Neural progenitor cell (in vitro differentiated cells): ENCODE results near the gene IL15.

Experiments
- CTCF ChIP-seq: fragments of 200-600 bp; sonication (generic); IDR thresholded peaks from 2 replicates; pipeline ENCODE4 v1.5.1; 2017; ENCODE audit warnings: antibody characterized with exemption, mild to moderate bottlenecking
- EZH2 ChIP-seq: fragments of 200-600 bp; sonication (generic); IDR thresholded peaks from 2 replicates; pipeline ENCODE4 v1.6.1; 2017; ENCODE audit warnings: antibody characterized with exemption, mild to moderate bottlenecking, moderate library complexity

- no peak for TF ChIP-seq EZH2
- no peak for TF ChIP-seq CTCF
Measured at GRCh38 chr4:141676087-141676670, 39.8 kb downstream of the IL15 start.
